ENCODE results near the gene ACMSD. TPM values are rescaled to one million over a fixed set of nuclear protein-coding genes. Genes with fewer than 3 reads are reported as not detected.

The ACMSD gene
- total RNA-seq, 6 experiments from 2014 or later = 38.3 to 145 (median 87.0) TPM

- intact Hi-C loops (cut with DNase I) = no loop called here
- TF ChIP-seq CTCF (IDR thresholded peaks at IDR 0.05) = no peak
- no peak for TF ChIP-seq POLR2A (IDR thresholded peaks at IDR 0.05)
- no peak overlapping the region for H3K27ac ChIP-seq
- peaks cover 0 to 71% (median 21%) of the 10 kb centered on the region in 4 donors for H3K36me3 ChIP-seq
- ATAC-seq (no peak), DNase-seq (no peak)
- no peaks in the 10 kb centered on the region for H3K9me3 ChIP-seq
- H3K4me1 ChIP-seq = peaks cover 0 to 38% (median 10%) of the 10 kb centered on the region in 4 donors
- WGBS (ENCODE audit: insufficient coverage, low coverage, low lambda C conversion rate, missing lambda C conversion rate) = 95% methylated on average over 2 of the region's 2 CpGs
- no peaks in the 10 kb centered on the region for H3K27me3 ChIP-seq
- no peak overlapping the region for H3K4me3 ChIP-seq
Observed at GRCh38 chr2:134873152-134873551, 34.7 kb downstream of the ACMSD start.

- Histone ChIP-seq H3K36me3 (peaks cover 0 to 75% (median 25%) of the 10 kb centered on the region in 4 donors), H3K4me3 (no peak overlapping the region), H3K9me3 (no peaks in the 10 kb centered on the region), H3K4me1 (peaks cover 0 to 17% (median 4%) of the 10 kb centered on the region in 4 donors), H3K27ac (no peak overlapping the region), H3K27me3 (no peaks in the 10 kb centered on the region)
- no peak for TF ChIP-seq POLR2A (IDR thresholded peaks at IDR 0.05)
- no peak for TF ChIP-seq CTCF (IDR thresholded peaks at IDR 0.05)
- intact Hi-C loops (cut with DNase I) = no loop called here
- DNase-seq (no peak), ATAC-seq (no peak)
- 15% methylated on average over 1 of the region's 1 CpG for WGBS (ENCODE audit: insufficient coverage, low coverage, low lambda C conversion rate, missing lambda C conversion rate)
Observed at GRCh38 chr2:134875309-134875708, 36.9 kb downstream of the ACMSD start.

GRCh38 chr2:134882773-134883172 lies 44.4 kb downstream of the ACMSD start:
- no peaks in the 10 kb centered on the region for H3K9me3 ChIP-seq
- H3K27ac ChIP-seq = no peak overlapping the region
- intact Hi-C loops (cut with DNase I) = no loop called here
- peaks cover 0 to 57% (median 17%) of the 10 kb centered on the region in 4 donors for H3K36me3 ChIP-seq
- no peaks in the 10 kb centered on the region for H3K4me1 ChIP-seq
- DNase-seq (no peak), ATAC-seq (no peak)
- no peaks in the 10 kb centered on the region for H3K27me3 ChIP-seq
- H3K4me3 ChIP-seq = no peak overlapping the region
- TF ChIP-seq CTCF (IDR thresholded peaks at IDR 0.05) (no peak), POLR2A (IDR thresholded peaks at IDR 0.05) (no peak)

GRCh38 chr2:134883552-134884293 lies 45.3 kb downstream of the ACMSD start:
- peak in 3 of 4 donors; percentile 7 to 24 (median 16) for ATAC-seq
- no peaks in the 10 kb centered on the region for H3K27me3 ChIP-seq
- TF ChIP-seq POLR2A (IDR thresholded peaks at IDR 0.05) (no peak), CTCF (IDR thresholded peaks at IDR 0.05) (no peak)
- H3K4me1 ChIP-seq = no peaks in the 10 kb centered on the region
- no peaks in the 10 kb centered on the region for H3K9me3 ChIP-seq
- peak overlapping the region in 1 of 3 donors; percentile 21 for H3K27ac ChIP-seq
- 58% methylated on average over 3 of the region's 3 CpGs for WGBS (ENCODE audit: insufficient coverage, low coverage, low lambda C conversion rate, missing lambda C conversion rate)
- intact Hi-C loops (cut with DNase I) = no loop called here
- no peak overlapping the region for H3K4me3 ChIP-seq
- peaks cover 0 to 49% (median 14%) of the 10 kb centered on the region in 4 donors for H3K36me3 ChIP-seq
- DNase-seq = no peak
